Activated T-cell treated with anti-CD3 and anti-CD28 coated beads, Interleukin-2, amount 50 U/mL, for 72 hours (primary cell): ENCODE results near the gene RPL13. TPM values are rescaled to one million over a fixed set of nuclear protein-coding genes. Genes with fewer than 3 reads are reported as not detected.
A peak's percentile ranks its signal among the peaks of the same experiment; 100 is the strongest.

Source experiments
- ATAC-seq, 2 donors: fragments of 150-1000 bp; cut with Tn5 transposase; replicated peaks in 1 of 2; 2 replicates each; pipeline ENCODE4 v1.10.0; 2021; ENCODE audit warnings: moderate library complexity in 2 of 2, mild to moderate bottlenecking in 1 of 2
- DNase-seq, 2 donors: peaks; one replicate each; pipeline ENCODE4 v3.0.0; 2021 to 2022; ENCODE audit warnings: mixed read lengths in 1 of 2
- H3K27ac Mint-ChIP-seq: one replicate; pipeline ENCODE4 v1.8.0; 2022; ENCODE audit warnings: mild to moderate bottlenecking, moderate library complexity, mixed read lengths
- H3K27me3 Mint-ChIP-seq: one replicate; pipeline ENCODE4 v1.8.0; 2022; ENCODE audit warnings: low read depth, mixed read lengths
- H3K36me3 Mint-ChIP-seq, 2 donors: one replicate each; pipeline ENCODE4 v1.8.0; 2022; ENCODE audit warnings: mixed read lengths in 2 of 2, mild to moderate bottlenecking in 1 of 2; ENCODE audit not compliant: insufficient read depth in 2 of 2
- H3K4me1 Mint-ChIP-seq: one replicate; pipeline ENCODE4 v1.8.0; 2022; ENCODE audit warnings: low read depth, mixed read lengths
- H3K4me3 Mint-ChIP-seq, 2 donors: one replicate each; pipeline ENCODE4 v1.8.0; 2022; ENCODE audit warnings: mild to moderate bottlenecking in 2 of 2, mixed read lengths in 2 of 2, moderate library complexity in 2 of 2
- H3K9me3 Mint-ChIP-seq, 2 donors: one replicate each; pipeline ENCODE4 v1.8.0; 2022; ENCODE audit warnings: mixed read lengths in 2 of 2
- total RNA-seq, 2 donors: library from RNA; stranded (reverse); gene quantifications; one replicate each; pipeline ENCODE4 v1.2.3, GENCODE V29; 2022

Gene RPL13
- total RNA-seq, 2 donors from 2014 or later = 3,140 to 3,274 TPM

GRCh38 chr16:89534252-89534756 lies 26.2 kb upstream of the RPL13 start:
- Mint-ChIP-seq H3K9me3 (no peaks in the 10 kb centered on the region), H3K36me3 (peaks cover 3 to 20% of the 10 kb centered on the region in 2 donors)
- no peak for DNase-seq

GRCh38 chr16:89536371-89536770 lies 24.1 kb upstream of the RPL13 start:
- Mint-ChIP-seq H3K36me3 (peaks cover 3 to 20% of the 10 kb centered on the region in 2 donors), H3K4me3 (no peak overlapping the region), H3K27me3 (no peaks in the 10 kb centered on the region), H3K27ac (no peak overlapping the region), H3K9me3 (no peaks in the 10 kb centered on the region), H3K4me1 (peaks cover 17% of the 10 kb centered on the region)
- ATAC-seq (no peak), DNase-seq (no peak)

More at GRCh38 chr16:89534252-89534756, 26.2 kb upstream of the RPL13 start:
- peak overlapping the region; percentile 3 to 36 for H3K4me3 Mint-ChIP-seq
- H3K27ac Mint-ChIP-seq = peak overlapping the region; percentile 49
- H3K27me3 Mint-ChIP-seq = no peaks in the 10 kb centered on the region
- peak; percentile 60 to 80 for ATAC-seq
- peaks cover 17% of the 10 kb centered on the region for H3K4me1 Mint-ChIP-seq

DNA sequence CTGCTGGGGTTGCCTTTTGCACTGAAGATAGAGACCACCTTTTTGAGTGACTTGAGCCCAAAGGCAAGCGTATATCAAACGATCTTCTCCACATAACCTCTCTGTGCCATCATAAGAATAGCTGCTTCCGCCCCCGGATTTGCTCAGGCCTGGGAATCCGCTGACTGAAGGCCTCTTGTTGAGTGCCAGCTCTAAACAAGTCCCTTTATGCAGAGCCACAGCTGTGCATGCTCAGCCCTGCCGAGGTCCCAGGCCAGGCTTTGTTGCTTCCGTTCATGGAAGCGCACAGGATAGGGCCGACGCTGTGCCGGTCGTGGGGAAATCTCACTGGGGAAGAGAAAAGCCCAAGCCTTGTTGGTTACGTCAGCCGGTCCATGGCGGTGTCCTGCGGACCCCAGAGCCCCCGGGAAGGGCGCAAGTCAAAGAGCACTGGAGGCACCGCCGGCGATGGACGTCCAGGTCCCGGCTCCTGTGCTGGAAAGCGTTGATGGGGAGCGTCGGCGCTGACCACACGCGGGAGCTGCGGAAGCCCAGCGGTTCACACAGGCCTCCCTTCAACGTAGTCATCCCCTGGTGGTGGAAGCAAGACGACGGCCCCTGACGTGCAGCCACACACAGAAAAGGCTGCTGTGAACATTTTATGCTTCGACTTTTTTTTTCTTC lies 23.5 kb upstream of the RPL13 start:
- H3K9me3 Mint-ChIP-seq = no peaks in the 10 kb centered on the region
- H3K27ac Mint-ChIP-seq = no peak overlapping the region
- H3K4me1 Mint-ChIP-seq = peaks cover 17% of the 10 kb centered on the region
- no peaks in the 10 kb centered on the region for H3K27me3 Mint-ChIP-seq
- DNase-seq (no peak), ATAC-seq (no peak)
- no peak overlapping the region for H3K4me3 Mint-ChIP-seq
- peaks cover 3 to 17% of the 10 kb centered on the region in 2 donors for H3K36me3 Mint-ChIP-seq

- Mint-ChIP-seq H3K9me3 (no peaks in the 10 kb centered on the region), H3K27ac (no peak overlapping the region), H3K4me3 (no peak overlapping the region), H3K27me3 (no peaks in the 10 kb centered on the region), H3K4me1 (peaks cover 17% of the 10 kb centered on the region), H3K36me3 (peaks cover 3 to 16% of the 10 kb centered on the region in 2 donors)
- DNase-seq (no peak), ATAC-seq (no peak)
These were observed 22.9 kb upstream of the RPL13 start for GRCh38 chr16:89537549-89537925.

- DNase-seq = no peak
- H3K27me3 Mint-ChIP-seq = no peaks in the 10 kb centered on the region
- ATAC-seq = no peak
- H3K36me3 Mint-ChIP-seq = peaks cover 3 to 14% of the 10 kb centered on the region in 2 donors
- no peaks in the 10 kb centered on the region for H3K9me3 Mint-ChIP-seq
- H3K27ac Mint-ChIP-seq = no peak overlapping the region
- H3K4me1 Mint-ChIP-seq = peaks cover 17% of the 10 kb centered on the region
- no peak overlapping the region for H3K4me3 Mint-ChIP-seq
These were observed 22.2 kb upstream of the RPL13 start for GRCh38 chr16:89538286-89538685.

GRCh38 chr16:89540557-89540956 lies 19.9 kb upstream of the RPL13 start:
- H3K27me3 Mint-ChIP-seq = no peaks in the 10 kb centered on the region
- ATAC-seq (no peak), DNase-seq (no peak)
- no peak overlapping the region for H3K4me3 Mint-ChIP-seq
- H3K9me3 Mint-ChIP-seq = no peaks in the 10 kb centered on the region
- peaks cover 1% of the 10 kb centered on the region in 2 donors for H3K36me3 Mint-ChIP-seq
- H3K27ac Mint-ChIP-seq = no peak overlapping the region
- H3K4me1 Mint-ChIP-seq = no peaks in the 10 kb centered on the region

DNA sequence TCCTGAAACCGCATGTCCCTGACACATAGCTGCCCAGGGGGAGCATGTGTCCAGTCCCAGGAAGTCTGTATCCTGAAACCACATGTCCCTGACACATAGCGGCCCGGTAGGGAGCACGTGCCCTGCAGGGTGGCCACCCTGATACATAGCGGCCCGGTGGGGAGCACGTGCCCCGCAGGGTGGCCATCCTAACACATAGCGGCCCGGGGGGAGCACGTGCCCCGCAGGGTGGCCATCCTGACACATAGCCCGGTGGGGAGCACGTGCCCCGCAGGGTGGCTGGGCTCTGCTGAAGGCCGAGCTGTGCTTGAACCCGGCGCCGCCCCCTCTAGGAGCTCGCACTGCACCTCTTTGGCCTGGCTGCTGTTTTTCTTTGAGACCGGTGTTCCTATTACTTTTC lies 18.7 kb upstream of the RPL13 start:
- no peak for ATAC-seq
- Mint-ChIP-seq H3K27ac (no peak overlapping the region), H3K9me3 (no peaks in the 10 kb centered on the region), H3K4me1 (no peaks in the 10 kb centered on the region), H3K4me3 (no peak overlapping the region), H3K27me3 (no peaks in the 10 kb centered on the region), H3K36me3 (peaks cover 1 to 2% of the 10 kb centered on the region in 2 donors)
- no peak for DNase-seq

DNA sequence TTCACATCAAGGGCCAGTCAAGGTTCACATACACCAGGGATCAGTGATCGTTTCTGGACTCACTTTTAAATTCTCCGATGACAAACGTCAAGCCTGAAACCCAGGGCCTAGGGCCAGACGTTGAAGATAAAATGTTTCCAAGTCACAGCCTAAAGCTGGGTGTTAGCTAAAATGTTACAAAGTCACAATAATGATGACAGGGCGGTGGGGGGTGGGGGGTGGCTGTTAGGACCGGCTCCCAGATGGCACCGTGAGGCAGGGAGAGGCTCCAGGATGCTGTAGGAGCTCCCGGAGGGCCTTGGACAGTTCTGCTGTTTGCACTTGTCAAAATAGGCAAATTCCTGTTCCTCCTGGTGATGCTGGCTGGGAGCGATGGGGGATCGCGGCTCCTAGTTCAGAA lies 16.4 kb upstream of the RPL13 start:
- Mint-ChIP-seq H3K27ac (no peak overlapping the region), H3K4me3 (no peak overlapping the region), H3K27me3 (no peaks in the 10 kb centered on the region), H3K36me3 (peaks cover 0 to 3% of the 10 kb centered on the region in 2 donors), H3K4me1 (peaks cover 13% of the 10 kb centered on the region), H3K9me3 (no peaks in the 10 kb centered on the region)
- ATAC-seq (no peak), DNase-seq (no peak)

GRCh38 chr16:89544713-89545043 lies 15.8 kb upstream of the RPL13 start:
- H3K27ac Mint-ChIP-seq = no peak overlapping the region
- no peak overlapping the region for H3K4me3 Mint-ChIP-seq
- DNase-seq = no peak
- H3K36me3 Mint-ChIP-seq = peaks cover 0 to 5% of the 10 kb centered on the region in 2 donors
- H3K27me3 Mint-ChIP-seq = no peaks in the 10 kb centered on the region
- no peak for ATAC-seq
- H3K9me3 Mint-ChIP-seq = no peaks in the 10 kb centered on the region
- H3K4me1 Mint-ChIP-seq = peaks cover 18% of the 10 kb centered on the region

DNA sequence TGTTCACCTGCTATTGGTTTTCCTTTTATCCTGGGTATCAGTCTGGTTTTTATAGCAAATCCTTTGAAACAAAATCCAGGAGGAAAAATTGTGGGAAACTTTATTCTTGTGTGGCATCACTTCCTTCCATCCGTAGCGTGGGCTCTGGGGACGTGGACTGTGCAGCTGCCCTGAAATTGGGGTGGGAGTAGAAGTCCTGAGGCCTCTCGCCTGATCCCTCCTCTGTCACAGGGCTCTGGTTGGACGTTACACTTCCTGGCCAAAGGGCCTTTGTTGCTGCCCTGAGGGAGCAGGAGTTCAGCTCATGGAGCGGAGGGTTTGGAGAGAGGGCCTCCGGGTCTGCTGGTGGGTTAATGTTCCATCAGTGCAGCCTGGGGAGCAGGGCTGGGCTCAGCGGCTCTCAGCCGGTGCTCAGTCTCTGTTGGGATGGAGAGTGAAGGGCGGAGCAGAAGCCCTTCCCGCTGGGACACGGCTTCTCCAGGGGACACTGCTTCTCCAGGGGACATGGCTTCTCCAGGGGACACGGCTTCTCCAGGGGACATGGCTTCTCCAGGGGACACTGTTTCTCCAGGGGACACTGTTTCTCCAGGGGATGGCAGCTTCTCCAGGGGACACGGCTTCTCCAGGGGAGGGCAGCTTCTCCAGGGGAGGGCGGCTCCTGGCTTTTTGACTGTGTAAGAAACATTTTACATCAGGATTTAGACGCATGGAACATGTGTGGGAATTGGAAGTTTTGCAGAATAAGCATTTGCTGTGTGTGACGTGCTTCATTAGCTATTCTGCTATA lies 15.2 kb upstream of the RPL13 start:
- Mint-ChIP-seq H3K9me3 (no peaks in the 10 kb centered on the region), H3K4me1 (peaks cover 18% of the 10 kb centered on the region), H3K4me3 (no peak overlapping the region), H3K27ac (no peak overlapping the region), H3K36me3 (peaks cover 0 to 5% of the 10 kb centered on the region in 2 donors), H3K27me3 (no peaks in the 10 kb centered on the region)
- ATAC-seq = no peak
- DNase-seq = no peak

DNA sequence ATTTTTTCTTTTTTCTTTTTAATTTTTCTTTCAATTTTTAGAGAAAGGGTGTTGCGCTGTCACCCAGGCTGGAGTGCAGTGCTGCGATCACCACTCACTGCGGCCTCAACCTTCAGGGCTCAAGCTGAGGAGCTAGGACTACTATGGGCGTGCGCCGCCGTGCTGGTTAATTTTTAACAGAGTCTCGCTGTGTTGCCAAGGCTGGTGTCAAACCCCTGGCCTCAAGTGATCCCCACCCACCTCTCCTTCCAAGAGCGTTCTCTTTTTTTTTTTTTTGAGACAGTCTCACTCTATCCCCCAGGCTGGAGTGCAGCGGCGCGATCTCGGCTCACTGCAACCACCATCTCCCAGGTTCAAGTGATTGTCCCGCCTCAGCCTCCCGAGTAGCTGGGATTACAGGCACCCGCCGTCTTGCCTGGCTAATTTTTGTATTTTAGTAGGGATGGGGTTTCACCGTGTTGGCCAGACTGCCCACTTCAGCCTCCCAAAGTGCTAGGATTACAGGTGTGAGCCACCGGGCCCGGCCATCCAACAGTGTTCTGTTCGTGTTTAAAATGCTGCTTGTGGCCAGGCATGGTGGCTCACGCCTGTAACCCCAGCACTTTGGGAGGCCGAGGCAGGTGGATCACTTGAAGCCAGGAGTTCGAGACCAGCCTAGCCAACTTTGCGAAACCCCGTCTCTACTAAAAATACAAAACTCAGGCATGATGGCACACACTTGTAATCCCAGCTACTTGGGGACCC lies 14.5 kb upstream of the RPL13 start:
- Mint-ChIP-seq H3K4me3 (no peak overlapping the region), H3K9me3 (no peaks in the 10 kb centered on the region), H3K36me3 (peaks cover 0 to 5% of the 10 kb centered on the region in 2 donors), H3K27me3 (no peaks in the 10 kb centered on the region), H3K4me1 (peaks cover 18% of the 10 kb centered on the region), H3K27ac (no peak overlapping the region)
- DNase-seq (no peak), ATAC-seq (no peak)

DNA sequence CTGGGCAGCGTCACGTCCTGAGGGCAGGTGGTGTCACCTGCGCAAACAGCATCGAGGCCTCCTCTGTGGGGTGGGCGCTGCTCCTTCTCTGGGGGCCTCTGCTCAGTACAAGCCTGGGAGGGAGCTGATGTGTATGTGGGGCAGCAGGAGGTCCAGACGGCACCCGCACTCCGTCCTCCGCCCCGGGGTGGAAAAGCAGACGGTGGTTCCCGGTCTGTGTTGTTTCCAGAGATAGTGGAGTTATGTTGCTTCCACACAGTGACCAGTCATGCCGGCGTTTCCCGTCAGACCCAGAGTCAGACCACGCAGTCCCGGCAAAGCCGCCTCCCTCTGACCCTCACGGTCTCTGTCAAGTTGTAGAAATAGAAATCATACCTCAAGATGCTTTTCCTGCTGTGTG lies 13.7 kb upstream of the RPL13 start:
- Mint-ChIP-seq H3K9me3 (no peaks in the 10 kb centered on the region), H3K4me1 (peaks cover 18% of the 10 kb centered on the region), H3K4me3 (no peak overlapping the region), H3K36me3 (peaks cover 0 to 5% of the 10 kb centered on the region in 2 donors), H3K27me3 (no peaks in the 10 kb centered on the region), H3K27ac (no peak overlapping the region)
- DNase-seq (no peak), ATAC-seq (no peak)

DNA sequence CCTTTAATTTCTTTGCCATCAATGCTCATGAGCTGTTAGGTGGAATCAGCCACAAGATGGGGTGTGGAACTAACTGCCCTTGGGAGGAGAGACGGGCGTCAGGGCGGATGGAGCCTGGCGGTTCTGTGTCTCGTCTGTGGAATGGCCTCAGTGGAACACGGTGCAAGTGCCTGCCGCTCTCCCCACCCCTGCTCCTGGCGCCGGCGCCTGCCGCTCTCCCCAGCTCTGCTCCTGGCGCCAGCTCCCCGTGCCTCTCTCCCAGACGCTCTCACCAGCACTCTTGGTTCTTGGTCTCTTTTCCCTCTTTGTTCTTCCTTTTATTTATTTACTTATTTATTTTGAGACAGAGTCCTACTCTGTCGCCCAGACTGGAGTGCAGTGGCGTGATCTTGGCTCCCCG lies 13.2 kb upstream of the RPL13 start:
- no peak for ATAC-seq
- Mint-ChIP-seq H3K4me1 (peaks cover 18% of the 10 kb centered on the region), H3K9me3 (no peaks in the 10 kb centered on the region), H3K27me3 (no peaks in the 10 kb centered on the region), H3K4me3 (no peak overlapping the region), H3K36me3 (peaks cover 0 to 5% of the 10 kb centered on the region in 2 donors), H3K27ac (no peak overlapping the region)
- DNase-seq = no peak
